Glomerular visceral epithelial cell (primary cell): ENCODE measurements around the gene ZFP92.
"Not testable (repeated sequence)": the region's sequence is repeated elsewhere in the genome, so short reads cannot be mapped to it uniquely, and the experiment has no call there.

Source experiments
- DNase-seq: peaks from one replicate; pipeline ENCODE4 v3.0.0-alpha.2; 2016; ENCODE audit errors: extremely low spot score

ZFP92 gene

DNA sequence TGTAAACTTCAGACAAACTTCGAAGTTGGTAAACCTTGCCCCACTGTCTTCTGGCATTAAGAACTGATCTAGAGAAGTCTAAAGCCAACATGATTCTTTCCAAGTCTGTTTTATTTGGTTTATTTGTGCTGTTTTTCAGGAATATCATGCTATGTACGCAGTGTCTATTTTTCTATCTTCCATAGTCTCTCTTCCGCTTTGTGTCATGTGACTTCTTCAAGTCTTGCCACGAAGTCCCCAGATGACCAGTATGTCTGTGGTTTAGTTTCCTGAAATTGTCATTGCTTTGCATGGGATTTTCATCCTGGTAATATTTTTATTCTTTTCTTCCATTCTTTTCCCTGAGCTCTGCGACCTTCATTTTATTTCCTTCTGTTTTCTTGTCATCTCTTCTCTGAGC, 25.2 kb upstream of the ZFP92 start:
- no peak for DNase-seq

DNA sequence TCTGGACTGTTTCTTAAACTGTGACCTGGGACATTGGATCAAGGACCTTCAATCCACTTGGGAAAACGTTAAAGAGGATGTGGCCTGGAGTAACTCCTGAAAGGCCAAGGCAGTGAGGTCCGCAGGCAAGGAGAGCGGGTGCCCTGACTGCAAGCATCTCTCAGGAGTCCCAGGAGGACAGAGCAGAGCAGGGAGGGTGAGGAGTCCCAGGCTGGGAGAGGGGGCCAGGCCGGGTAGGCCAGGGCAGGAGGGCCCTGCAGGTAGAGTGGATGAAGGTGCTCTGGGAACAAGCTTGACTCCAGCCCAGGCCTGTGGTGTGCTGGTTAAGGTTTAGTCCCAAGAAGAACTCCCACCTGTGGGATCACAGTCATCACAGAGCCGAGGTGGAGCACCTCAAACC, 23.9 kb upstream of the ZFP92 start:
- no peak for DNase-seq

DNA sequence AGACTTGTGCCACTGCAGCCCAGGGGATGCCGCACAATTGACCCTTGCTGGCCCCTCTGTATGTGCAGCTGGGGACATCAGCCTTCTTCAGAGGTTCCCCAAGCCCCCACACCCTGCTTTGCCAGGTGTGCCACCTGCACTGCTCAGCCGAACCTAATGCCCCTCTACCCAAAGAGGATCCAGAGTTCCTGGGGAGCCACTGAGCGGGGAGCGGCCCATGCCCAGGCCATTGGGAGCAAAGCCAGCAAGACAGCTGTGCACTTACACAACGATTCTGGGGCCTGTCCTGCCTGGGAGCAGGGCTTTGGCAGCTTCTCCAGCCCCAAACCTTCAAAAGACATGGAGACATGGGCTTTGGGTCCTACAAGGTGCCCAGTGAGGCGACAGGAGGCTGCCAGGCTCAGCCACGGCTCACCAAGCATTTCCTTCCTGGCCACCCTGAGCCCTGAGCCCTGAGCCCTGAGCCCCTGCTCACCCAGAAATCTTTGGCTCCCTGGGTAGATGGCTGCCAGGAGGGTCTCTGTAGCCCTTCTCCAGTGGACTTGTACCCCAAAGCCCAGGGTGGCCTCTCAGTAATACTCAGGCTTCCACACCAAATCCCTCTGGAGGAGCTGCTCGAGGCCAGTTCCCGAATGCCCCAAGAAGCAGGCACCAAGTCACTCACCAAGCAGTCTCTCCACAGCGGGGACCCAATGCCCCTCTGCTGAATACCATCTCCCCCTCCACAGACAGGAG, 23.1 kb upstream of the ZFP92 start:
- DNase-seq, result no peak

DNA sequence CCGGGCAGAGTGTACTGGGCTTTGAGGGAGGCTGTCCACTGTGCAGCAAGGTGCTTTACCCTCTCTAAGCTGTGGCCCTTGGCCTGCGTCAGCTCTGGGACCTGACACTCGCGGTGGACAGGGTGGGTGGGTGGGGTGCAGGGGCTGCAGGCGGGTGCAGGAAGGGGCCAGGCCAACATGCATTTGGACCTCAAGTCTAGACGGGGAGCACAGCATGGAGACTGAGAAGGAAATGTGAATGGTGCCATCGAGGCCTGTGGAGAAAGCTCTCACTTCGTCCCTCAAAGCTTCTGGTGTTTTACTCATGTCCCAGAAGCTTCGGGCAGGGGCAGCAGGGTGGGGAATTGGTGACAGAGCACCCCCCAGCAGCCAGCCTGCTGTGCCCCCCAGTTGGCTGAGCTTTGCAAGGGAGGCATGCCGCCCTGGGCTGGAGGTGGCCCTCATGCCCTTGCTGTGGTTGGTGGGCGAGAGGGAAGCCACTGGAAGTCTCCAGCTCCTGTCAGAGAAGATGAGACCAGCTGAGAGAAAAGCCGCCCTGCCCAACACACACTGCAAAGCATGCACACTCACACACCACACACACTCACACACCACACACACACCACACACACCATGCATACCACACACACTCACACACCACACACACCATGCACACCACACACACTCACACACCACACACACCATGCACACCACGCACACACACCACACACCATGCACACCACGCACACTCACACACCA, 22.4 kb upstream of the ZFP92 start:
- no peak for DNase-seq

DNA sequence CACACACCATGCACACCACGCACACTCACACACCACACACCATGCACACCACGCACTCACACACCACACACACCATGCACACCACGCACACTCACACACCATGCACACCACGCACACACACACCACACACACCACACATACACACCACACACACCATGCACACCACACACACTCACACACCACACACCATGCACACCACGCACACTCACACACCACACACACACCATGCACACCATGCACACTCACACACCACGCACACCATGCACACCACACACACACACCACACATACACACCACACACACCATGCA, 21.9 kb upstream of the ZFP92 start:
- not testable (repeated sequence) for DNase-seq

DNA sequence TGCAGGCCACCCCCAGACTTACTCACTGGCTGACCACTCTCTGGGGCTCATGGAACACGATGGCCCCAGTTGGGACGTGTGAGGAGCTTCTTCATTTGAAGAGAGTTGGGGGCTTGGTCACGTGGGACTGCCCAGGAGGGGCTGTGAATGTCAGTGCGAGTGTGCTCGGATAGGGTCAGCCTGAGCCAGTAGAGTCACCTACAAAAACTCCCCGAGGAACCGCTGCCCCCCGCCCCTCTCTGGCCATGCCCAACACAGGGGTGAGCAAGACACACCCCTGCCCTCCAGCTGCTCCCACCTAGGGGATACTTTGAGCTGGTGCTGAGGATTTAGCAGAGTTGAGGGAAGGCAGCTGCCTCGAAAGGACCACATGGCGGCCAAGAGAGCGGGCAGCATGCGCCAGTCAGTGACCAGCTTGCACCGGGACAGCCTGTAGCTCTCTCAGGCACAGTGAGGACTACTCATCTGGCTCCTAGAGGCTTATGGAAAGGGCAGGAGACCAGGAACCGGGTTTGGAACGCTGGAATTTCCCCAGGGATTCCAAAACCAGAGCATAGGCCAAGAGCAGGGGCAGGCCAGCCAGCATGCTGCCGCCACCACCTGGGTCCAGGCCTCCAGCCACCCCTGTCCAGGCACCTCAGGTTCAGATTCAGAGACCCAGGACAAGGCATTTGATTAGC, 18.5 kb upstream of the ZFP92 start:
- no peak for DNase-seq

DNA sequence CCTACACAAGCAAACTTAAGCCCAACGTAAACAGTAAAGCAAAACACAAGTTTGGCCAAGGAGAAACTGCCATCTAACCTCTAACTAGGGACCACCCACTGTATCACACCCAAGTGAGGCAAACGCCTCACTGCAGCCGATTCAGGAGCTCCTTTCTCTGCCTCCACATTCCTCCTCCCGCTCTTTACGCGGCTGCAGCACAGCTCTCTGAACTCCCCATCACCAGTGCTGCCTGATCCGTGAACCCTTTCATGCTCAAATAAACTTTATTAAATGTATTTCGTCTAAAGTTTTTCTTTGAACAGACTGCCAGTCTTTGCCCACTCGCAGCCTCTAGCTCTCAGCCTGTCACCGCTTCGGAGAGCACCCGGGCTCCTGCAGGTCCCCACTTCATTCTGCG, 16.7 kb upstream of the ZFP92 start:
- no peak for DNase-seq

DNA sequence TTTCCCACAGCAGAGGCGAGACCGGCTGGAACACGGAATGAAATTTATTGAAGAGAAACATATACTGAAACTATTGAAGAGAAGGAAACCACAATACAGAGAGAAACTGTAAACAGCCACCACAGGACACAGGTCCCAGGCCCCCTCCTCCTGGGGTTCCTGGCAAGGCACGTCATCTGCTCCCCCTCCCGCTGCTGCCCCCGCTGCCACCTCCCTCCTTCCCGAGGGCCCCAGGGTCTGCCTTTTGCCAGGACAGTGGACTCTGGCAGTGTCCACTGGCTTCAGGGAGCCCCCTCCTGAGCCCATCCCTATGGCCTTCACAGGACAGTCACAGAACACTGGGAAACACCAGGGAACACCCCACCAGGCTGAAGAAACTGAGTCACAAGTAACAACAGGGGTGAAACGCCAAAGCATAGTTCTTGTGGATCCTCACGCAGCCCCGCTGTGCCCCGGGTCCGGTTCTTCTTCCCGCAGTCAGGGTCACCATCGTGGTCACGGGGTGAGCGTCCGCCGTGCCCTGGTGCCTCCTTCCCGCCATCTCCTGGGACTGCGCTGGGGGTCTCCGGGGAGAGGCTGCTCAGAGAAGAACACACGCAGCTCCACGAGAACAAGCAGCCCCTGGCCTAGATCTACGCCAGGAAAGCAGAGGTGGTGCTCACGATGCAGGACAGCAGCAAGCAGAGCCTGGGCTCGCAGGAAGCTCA, 15.5 kb upstream of the ZFP92 start:
- DNase-seq, result no peak

DNA sequence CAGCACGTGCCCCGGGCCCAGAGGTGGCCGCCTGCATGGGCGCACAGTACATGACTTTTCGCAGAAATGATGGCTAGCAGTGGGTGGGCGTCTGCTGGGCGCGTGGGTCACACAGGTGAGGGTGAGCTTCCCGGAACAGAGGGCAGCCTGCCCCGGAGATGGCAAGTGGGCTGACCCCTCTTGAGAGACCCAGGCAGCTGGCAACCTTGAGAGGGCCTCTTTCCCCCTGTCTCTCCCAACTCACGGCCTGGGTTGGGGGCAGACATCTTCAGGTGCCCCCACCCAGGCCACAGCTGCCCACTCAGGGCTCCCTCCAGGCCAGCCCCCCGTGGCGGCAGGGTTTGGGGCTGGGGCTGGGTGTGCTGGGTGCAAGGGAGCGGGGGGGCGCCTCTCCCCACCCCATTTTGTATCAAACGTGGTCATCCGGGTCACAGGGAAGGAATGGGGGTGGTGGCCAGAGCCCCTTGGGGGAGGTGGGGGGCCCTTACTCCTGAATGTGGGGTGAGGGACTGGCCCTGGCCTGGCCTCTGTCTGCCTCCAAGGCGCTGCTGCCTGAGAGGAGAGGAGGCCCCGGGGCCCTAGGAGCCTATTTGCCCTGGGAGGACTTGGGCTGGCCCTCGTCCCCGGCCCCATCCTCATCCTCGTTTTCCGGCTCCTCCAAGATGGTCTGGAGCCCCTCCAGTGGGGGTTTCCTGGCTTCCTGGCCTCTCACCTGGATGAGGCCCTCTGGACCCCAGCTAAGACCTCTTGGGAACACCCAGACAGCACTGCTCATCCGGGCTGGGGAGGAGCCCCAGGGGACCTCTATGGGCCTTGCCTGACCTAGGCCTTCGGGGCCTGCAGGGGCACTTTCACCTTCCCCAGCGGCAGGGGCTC, 14.7 kb upstream of the ZFP92 start:
- no peak for DNase-seq

DNA sequence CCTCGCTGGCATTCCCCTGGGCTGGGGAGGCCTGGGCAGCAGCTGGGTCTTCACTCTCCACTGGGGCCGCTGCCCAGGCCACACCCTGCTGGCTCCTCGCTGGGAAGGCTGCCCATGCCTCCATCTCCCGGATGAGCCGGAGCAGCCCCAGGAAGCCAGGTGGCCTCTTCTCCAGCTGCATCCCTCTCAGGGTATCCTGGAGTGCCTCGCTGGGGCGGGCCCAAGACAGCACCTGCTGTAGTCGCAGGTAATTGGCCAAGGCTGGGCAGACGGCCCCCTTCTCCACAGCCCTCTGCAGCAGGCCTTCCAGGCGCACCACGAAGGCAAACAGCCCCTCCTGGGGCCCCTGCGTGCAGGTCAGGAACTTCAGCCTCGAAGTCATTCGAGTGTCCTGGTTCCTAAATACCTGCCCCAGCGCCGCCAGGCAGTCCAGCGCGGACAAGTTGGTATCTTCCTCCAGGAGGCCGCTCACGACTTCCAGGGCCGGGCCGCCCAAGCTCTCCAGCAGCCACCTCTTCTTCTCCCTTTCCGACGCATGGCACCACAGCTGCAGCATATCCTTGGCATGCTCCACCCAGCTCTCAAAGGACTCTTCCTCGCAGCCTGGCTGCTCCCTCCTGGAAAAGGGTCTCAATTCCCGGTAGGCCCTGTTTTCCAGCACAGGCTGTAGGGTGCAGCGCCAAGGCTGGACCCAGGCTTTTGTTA, 13.9 kb upstream of the ZFP92 start:
- no peak for DNase-seq

DNA sequence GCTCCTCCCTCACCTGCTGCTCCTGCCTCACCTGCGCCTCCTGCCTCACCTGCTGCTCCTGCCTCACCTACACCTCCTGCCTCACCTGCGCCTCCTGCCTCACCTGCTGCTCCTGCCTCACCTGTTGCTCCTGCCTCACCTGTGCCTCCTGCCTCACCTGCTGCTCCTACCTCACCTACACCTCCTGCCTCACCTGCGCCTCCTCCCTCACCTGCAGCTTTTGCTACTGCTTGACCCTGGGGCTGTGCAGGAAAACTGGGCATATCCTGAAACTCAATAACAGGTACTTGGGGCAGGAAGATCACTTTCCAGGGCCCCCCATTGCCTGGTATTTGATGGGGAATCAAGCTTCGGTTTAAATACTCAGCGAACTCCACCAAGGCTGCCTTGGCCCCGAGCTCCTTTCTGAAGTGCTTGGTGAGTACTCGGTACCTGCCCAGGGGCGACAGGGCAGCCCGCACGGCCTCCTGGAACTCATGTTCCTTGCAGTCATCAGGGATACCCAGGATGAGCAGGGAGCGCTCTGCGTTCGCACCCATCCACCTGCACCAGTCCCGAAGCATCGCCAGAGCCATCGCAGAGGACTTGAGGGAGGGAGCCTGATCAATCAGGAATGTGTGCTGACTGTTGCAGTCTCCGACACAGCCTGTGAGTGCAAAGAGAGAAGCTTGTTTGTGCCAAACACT, 12.9 kb upstream of the ZFP92 start:
- no peak for DNase-seq

DNA sequence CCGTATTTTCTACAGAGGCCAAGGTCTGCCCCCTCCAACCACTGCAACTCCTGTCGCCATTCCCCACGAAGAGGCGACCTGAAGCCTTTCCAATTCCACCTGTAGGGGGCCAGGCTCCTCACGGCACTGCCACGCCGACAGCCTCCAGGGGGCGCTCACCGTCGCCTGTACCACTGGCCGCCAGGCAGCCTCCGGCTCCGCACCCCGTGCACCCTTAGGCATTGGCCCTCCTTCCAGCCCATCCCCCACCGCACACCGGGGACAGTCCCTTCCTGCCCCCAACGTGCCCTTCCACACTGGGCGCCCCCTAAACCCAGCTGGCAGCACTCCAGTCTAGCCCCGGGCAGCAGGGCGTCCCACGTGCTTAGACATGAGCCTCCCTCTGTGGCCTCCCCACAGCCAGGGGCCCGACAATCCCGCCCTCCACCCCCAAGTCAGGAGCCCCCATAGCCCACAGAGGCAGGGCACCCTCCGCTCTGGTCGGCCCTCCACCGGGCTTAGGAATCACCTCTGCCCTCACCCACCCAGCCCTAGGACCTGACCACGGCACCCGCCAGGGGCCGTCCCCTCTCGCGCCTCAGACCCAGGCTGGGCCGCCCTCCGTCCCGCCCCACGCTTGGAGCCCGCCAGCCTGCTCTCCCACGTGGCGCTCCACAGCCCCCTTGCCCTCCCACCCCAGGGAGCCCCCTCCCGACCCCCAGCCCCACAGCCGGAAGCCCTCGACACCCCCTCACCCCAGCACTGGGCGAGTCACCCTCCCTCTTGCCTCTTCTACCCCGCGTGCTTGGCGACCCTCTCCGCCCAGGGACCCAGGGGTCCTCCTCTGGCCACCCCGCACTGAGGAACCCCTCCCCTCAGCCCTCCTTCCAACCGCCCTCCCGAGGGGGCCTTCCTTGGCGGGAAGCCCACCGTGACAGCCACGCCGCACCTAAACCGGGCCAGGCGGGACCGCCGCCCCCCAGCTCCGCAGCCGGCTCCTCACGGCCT, 10.8 kb upstream of the ZFP92 start:
- DNase-seq, result no peak

DNA sequence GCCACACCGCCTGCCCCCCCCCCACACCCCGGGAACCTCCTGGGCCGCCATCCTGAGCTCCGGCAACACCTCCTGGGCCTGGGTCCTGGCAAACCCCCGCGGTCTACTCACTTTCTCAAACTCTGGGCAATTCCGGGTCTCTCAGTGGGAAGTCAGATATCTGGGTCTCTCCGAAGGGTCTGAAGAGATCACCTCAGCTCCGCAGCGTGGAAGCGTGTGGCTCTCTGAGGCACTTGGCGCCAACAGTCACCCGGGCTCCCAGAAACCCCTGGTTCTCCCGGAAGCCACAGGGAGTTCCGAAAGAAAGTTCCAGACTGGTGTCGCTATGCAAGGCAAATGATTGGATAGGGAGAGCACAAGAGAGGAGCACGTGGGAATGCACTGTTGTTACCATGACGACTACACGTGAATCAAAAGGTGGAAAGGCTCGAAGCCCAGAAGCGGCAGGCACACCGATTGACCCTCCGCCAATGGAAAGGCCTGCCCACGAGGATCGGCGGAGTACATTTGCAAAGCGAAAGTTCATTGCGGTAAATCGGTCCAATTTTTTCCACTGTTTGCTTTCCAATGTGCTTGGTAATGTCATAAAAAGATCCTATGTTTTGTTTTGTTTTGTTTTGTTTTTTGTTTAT, 10.0 kb upstream of the ZFP92 start, which contains the start of gene PNMA6E:
Gene PNMA6E, minus strand, starts transcription at position 218 of the 632 bp plus-strand sequence. CDS start 2,501 bp downstream, outside the sequence.
- no peak for DNase-seq

DNA sequence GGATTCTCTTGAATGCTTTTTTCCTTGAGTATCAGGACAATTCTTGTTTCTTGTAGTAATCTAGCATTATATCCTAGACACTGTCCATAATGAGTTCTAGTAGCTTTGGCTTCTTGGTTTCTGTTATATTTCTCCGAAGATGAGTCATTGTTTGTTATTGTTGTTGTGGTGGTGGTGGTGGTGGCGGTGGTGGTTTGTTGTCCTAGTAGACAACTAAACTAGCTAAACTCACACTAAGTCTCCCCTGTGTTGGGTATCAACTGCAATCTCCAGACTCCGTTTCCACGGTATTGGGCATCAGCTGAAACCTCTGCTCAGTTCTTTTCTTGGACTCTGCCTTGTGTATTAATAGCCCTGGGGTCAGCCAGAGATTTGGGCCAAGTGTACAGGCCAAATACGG, 6.9 kb upstream of the ZFP92 start:
- not testable (repeated sequence) for DNase-seq

DNA sequence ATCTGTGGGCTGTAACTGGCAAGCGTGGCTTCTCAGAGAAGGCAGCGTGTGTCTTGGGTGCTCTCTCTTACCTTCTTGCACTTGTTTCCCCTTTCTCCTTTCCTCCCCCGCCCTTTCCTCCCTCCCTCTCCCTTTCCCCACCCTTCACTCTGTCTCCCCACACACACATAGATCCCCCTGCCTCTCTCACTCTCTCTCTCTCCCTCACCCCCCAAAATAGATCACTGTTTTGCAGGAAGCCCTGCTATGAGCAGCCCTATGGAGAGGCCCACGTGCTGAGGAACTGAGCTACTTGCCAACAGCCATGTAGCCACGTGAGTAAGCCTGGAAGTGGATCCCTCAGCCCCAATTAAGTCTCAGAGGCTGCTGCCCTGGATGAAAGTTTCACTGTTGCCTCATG, 5.8 kb upstream of the ZFP92 start:
- DNase-seq, result no peak

DNA sequence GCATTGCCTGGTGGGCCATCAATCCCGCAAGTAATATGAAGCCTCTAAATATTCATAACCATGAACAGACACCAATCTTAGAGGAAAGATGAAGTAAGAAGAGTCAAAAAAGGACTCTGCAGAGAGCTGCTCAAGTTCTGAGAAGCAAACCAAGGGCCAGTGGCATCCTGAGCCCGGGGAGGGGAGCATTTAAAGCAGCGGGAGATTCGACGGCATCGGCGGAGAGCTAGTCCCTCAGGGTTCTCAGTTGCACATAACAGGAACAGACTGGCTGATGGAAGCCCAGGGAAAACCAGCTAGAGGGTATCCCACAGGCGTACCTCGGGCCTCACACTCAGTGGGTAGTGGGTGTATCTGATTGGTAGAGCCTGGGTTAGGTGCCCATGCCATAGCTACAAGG, 5.3 kb upstream of the ZFP92 start:
- no peak for DNase-seq

DNA sequence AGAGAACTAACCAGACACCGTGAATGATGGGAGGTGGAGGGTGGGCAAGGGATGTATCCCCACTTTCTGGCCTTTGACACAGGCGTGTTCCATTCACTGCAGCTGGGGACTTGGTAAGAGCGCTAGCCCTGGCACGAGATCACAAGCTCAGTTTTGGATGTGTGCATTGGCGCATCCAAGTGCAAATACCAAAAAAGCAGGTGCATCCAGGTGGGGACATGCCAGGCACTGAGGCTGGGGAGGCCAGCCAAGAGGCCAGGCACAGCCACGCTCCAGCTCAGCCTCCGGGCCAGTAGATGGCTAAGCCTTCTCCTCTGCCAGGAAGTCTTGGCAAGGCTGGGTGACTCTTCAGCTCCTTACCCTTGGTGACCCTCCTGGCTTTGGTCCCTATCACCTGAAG, 4.4 kb upstream of the ZFP92 start:
- DNase-seq, result no peak

DNA sequence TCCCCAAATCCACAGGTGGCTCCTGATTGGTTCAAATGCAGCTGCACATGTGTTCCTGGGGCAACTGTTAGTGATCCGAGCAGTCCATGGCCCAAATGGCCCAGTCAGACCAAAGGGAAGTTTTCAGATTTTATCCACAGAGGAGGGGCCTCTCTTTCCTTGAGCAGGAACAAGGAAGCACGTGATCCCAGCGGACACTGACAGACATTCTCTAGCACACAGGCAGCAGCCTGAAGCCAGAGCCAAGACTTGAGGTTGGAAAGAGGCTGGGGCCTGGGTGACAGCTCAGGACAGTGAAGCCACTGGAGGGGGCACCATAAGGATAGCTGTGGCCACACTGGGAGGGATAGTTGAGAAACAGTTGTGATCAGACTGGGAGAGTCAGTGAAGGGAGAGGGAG, 3.5 kb upstream of the ZFP92 start:
- DNase-seq, result no peak
